Liver (tissue), 9 donors: ENCODE results near the gene VEGFA. TPM values are rescaled to one million over a fixed set of nuclear protein-coding genes. Genes with fewer than 3 reads are reported as not detected.

Experiments used
- DNase-seq: peaks from one replicate; pipeline ENCODE4 v3.0.0-alpha.2; 2017; ENCODE audit warnings: low spot score
- H3K27ac ChIP-seq, 2 donors: one replicate each; pipeline ENCODE4 v1.7.0; 2013; ENCODE audit warnings: inconsistent platforms in 2 of 2, low read length in 2 of 2, control low read depth in 1 of 2, low read depth in 1 of 2, mild to moderate bottlenecking in 1 of 2
- H3K27me3 ChIP-seq, 4 donors: one replicate each; pipeline versions ENCODE4 v1.6.1 to v1.7.0; 2013; ENCODE audit warnings: low read length in 3 of 4, inconsistent platforms in 1 of 4, mild to moderate bottlenecking in 1 of 4, moderate library complexity in 1 of 4; ENCODE audit not compliant: control insufficient read depth in 4 of 4, insufficient read depth in 4 of 4
- H3K36me3 ChIP-seq, 4 donors: one replicate each; pipeline versions ENCODE4 v1.6.1 to v1.7.0; 2013; ENCODE audit warnings: low read length in 3 of 4, mild to moderate bottlenecking in 3 of 4, low read depth in 1 of 4, moderate library complexity in 1 of 4; ENCODE audit not compliant: control insufficient read depth in 4 of 4, insufficient read depth in 3 of 4
- H3K4me1 ChIP-seq, 4 donors: one replicate each; pipeline versions ENCODE4 v1.6.1 to v1.7.0; 2013; ENCODE audit warnings: low read length in 3 of 4, mild to moderate bottlenecking in 3 of 4, moderate library complexity in 1 of 4; ENCODE audit not compliant: control insufficient read depth in 4 of 4, insufficient read depth in 4 of 4
- H3K4me3 ChIP-seq, 3 donors: one replicate each; pipeline versions ENCODE4 v1.6.1 to v1.7.0; 2013; ENCODE audit warnings: low read length in 3 of 3, control low read depth in 1 of 3, low read depth in 1 of 3, mild to moderate bottlenecking in 1 of 3
- H3K9ac ChIP-seq, 2 donors: one replicate each; pipeline ENCODE4 v1.7.0; 2013; ENCODE audit warnings: low read length in 2 of 2, mild to moderate bottlenecking in 2 of 2, moderate library complexity in 2 of 2, control low read depth in 1 of 2, low read depth in 1 of 2
- H3K9me3 ChIP-seq, 4 donors: one replicate each; pipeline versions ENCODE4 v1.6.1 to v1.7.0; 2013; ENCODE audit warnings: low read length in 3 of 4; ENCODE audit not compliant: control insufficient read depth in 4 of 4
- EGR1 ChIP-seq, 2 donors: IDR thresholded peaks; 2 replicates each; pipeline ENCODE4 v1.6.1; 2016 to 2018; ENCODE audit warnings: antibody characterized with exemption in 2 of 2, low read depth in 2 of 2
- FOXA2 ChIP-seq: IDR thresholded peaks from 2 replicates; pipeline ENCODE4 v1.6.1; 2016; ENCODE audit warnings: antibody characterized with exemption
- HNF4A ChIP-seq, 2 donors: conservative IDR thresholded peaks; 2 replicates each; pipeline ENCODE4 v1.6.1; 2016; ENCODE audit warnings: antibody characterized with exemption in 2 of 2, mild to moderate bottlenecking in 2 of 2
- HNF4G ChIP-seq: IDR thresholded peaks from 2 replicates; pipeline ENCODE4 v1.6.1; 2016; ENCODE audit warnings: antibody characterized with exemption
- JUND ChIP-seq, 2 donors: IDR thresholded peaks; 2 replicates each; pipeline ENCODE4 v1.6.1; 2016; ENCODE audit warnings: antibody characterized with exemption in 2 of 2
- NR2F2 ChIP-seq: IDR thresholded peaks from 2 replicates; pipeline ENCODE4 v1.6.1; 2016; ENCODE audit warnings: antibody characterized with exemption
- RAD21 ChIP-seq, 2 donors: IDR thresholded peaks; 2 replicates each; pipeline ENCODE4 v1.6.1; 2016; ENCODE audit warnings: antibody characterized with exemption in 2 of 2, mild to moderate bottlenecking in 2 of 2
- RXRA ChIP-seq, 2 donors: IDR thresholded peaks; 2 replicates each; pipeline ENCODE4 v1.6.1; 2017 to 2018; ENCODE audit warnings: antibody characterized with exemption in 2 of 2, mild to moderate bottlenecking in 1 of 2
- SP1 ChIP-seq: IDR thresholded peaks from 2 replicates; pipeline ENCODE4 v1.6.1; 2018; ENCODE audit warnings: antibody characterized with exemption, mild to moderate bottlenecking
- YY1 ChIP-seq: IDR thresholded peaks from 2 replicates; pipeline ENCODE4 v1.6.1; 2016; ENCODE audit warnings: antibody characterized with exemption, mild to moderate bottlenecking
- WGBS: extraction: QIAGEN DNeasy Blood & Tissue Kit; methylation state at CpG from one replicate; pipeline ENCODE4 v1.1.7; 2013; 5-methylcytosine and 5-hydroxymethylcytosine counted together
- polyA plus RNA-seq, 2 donors: library from polyadenylated mRNA; stranded (reverse) in 1 of 2; unstranded in 1 of 2; fragments of 200-250 nt in 1 of 2; fragments of >200 nt in 1 of 2; fragmentation: Nextera tagmentation in 1 of 2; extraction: Ambion mirVana in 1 of 2; gene quantifications; one replicate each; pipeline versions ENCODE4 v1.2.1 to v1.2.3, GENCODE V29; 2013 to 2015
- total RNA-seq, 2 donors: library from RNA; depleted of rRNA; stranded (reverse); fragments of >200 nt; gene quantifications; one replicate each; pipeline ENCODE4 v1.2.3, GENCODE V29; 2014
- TF ChIP-seq, protein P1 (sequence below): IDR thresholded peaks from 2 replicates; pipeline ENCODE4 v1.6.1; 2016; ENCODE audit warnings: antibody characterized with exemption, mild to moderate bottlenecking
- TF ChIP-seq, protein P2 (sequence below): IDR thresholded peaks from 2 replicates; pipeline ENCODE4 v1.6.1; 2016; ENCODE audit warnings: antibody characterized with exemption
- TF ChIP-seq, protein P3 (sequence below): IDR thresholded peaks from 2 replicates; pipeline ENCODE4 v1.6.1; 2016; ENCODE audit warnings: antibody characterized with exemption
- donor health status: healthy.
- donor health status: healthy.
- donor health status: healthy.
- donor health status: healthy.
- donor health status: healthy.

The VEGFA gene
- total and polyA plus RNA-seq, 4 donors = 14.7 to 160 (median 65.2) TPM

DNA sequence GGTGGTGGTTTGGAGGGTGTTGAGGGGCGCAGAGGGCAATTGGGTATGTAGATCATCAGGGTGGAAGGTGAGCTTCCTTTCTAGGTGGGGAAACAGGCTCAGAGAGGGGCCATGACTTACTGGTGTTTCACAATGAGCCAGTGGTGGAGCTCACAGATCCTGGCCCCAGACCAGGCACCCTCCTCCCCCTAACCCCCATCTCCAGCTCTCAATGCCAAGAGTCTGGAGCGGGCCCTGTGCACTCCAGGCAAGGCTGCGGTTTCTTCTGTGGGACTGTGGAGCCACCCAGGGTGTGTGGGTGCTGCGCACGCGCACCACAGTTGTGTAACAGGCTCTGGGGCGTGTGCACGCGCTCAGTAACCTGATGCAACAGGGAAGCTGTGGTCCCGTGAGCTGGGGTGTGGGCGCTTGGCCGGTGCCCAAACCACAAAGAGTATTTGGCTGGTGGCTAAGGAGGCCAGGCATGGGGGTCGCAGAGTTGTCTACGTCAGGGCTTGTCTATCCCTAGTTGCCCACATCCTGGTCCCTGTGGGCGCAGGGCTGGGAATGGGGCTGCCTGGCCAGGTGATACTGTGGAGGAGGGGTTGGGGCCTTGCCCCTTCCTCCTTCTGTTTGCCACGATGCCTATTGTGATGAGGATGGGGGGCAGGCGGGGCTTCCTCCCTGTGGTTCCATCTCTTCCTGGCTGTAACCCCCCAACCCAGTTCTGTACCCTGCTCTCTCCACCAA lies 44.9 kb upstream of the VEGFA start:
- TF ChIP-seq YY1 (no peak), RAD21 (IDR thresholded peaks at IDR 0.05) (peak in 1 of 2 donors; percentile 36), JUND (IDR thresholded peaks at IDR 0.05) (no peak), SP1 (no peak), RXRA (IDR thresholded peaks at IDR 0.05) (no peak)
- TF ChIP-seq, protein P1, sequence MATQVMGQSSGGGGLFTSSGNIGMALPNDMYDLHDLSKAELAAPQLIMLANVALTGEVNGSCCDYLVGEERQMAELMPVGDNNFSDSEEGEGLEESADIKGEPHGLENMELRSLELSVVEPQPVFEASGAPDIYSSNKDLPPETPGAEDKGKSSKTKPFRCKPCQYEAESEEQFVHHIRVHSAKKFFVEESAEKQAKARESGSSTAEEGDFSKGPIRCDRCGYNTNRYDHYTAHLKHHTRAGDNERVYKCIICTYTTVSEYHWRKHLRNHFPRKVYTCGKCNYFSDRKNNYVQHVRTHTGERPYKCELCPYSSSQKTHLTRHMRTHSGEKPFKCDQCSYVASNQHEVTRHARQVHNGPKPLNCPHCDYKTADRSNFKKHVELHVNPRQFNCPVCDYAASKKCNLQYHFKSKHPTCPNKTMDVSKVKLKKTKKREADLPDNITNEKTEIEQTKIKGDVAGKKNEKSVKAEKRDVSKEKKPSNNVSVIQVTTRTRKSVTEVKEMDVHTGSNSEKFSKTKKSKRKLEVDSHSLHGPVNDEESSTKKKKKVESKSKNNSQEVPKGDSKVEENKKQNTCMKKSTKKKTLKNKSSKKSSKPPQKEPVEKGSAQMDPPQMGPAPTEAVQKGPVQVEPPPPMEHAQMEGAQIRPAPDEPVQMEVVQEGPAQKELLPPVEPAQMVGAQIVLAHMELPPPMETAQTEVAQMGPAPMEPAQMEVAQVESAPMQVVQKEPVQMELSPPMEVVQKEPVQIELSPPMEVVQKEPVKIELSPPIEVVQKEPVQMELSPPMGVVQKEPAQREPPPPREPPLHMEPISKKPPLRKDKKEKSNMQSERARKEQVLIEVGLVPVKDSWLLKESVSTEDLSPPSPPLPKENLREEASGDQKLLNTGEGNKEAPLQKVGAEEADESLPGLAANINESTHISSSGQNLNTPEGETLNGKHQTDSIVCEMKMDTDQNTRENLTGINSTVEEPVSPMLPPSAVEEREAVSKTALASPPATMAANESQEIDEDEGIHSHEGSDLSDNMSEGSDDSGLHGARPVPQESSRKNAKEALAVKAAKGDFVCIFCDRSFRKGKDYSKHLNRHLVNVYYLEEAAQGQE = no peak
- TF ChIP-seq, protein P2, sequence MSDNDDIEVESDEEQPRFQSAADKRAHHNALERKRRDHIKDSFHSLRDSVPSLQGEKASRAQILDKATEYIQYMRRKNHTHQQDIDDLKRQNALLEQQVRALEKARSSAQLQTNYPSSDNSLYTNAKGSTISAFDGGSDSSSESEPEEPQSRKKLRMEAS = no peak
- TF ChIP-seq, protein P3, sequence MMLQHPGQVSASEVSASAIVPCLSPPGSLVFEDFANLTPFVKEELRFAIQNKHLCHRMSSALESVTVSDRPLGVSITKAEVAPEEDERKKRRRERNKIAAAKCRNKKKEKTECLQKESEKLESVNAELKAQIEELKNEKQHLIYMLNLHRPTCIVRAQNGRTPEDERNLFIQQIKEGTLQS = peak; percentile 12
- Histone ChIP-seq H3K36me3 (no peaks in the 10 kb centered on the region), H3K27me3 (no peaks in the 10 kb centered on the region), H3K9ac (no peak overlapping the region), H3K27ac (no peak overlapping the region), H3K4me1 (no peaks in the 10 kb centered on the region), H3K4me3 (no peak overlapping the region), H3K9me3 (no peaks in the 10 kb centered on the region)
- DNase-seq = peak; percentile 70
- WGBS = 40% methylated on average over 17 of the region's 17 CpGs

DNA sequence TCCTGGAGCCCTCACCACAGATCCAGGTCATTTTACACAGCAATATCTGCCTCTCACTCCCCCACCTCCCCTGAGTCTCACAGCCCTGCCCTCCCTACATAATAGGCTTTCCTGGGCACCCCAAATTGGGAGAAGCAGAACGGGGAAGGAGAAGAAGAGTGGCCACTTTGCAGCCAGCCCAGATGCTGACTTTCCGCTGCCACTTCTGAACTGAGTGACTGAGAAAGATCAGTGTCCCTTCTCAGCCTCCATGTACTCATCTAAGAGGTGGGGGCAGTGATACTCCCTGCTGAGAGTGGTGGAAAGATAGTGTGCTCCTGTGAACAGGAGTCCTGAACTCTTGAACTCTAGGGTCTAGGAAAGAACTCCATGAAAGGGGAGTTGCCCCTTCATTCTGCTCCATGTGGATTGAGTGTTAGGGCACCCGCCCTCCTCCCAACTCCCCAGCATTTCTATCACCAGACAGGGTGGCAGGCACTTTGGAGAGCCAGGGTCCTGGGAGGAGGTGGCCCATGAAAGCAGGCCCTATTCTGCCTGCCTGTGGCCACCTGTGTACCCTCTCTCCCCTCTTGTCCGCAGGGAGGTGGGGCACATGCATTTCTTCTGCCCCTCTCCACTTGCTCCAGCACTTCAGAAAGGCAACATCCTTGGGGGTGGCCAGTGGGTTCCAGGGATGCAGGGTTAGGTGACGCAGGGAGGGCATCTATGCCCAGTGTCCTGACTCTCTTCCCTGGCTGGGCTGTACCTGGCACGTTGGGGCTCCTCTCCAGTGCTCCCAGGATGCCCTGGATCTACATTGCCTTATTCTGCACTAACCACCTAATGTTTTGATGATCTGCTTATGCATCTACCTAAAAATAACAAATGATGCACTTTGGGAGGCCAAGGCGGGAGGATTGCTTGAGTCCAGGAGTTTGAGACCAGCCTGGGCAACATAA lies 44.1 kb upstream of the VEGFA start:
- Histone ChIP-seq H3K27ac (no peak overlapping the region), H3K4me1 (no peaks in the 10 kb centered on the region), H3K9me3 (peaks cover 0 to 6% (median 0%) of the 10 kb centered on the region in 4 donors), H3K4me3 (no peak overlapping the region), H3K9ac (no peak overlapping the region), H3K27me3 (no peaks in the 10 kb centered on the region), H3K36me3 (no peaks in the 10 kb centered on the region)
- WGBS = 90% methylated on average over 7 of the region's 7 CpGs
- TF ChIP-seq JUND (IDR thresholded peaks at IDR 0.05) (no peak), FOXA2 (no peak), HNF4G (no peak), HNF4A (conservative IDR thresholded peaks at IDR 0.05) (no peak), EGR1 (IDR thresholded peaks at IDR 0.05; ENCODE audit: low read depth in 2 of 2) (no peak), SP1 (no peak), NR2F2 (no peak)
- TF ChIP-seq, protein P3 = no peak
- TF ChIP-seq, protein P2 = no peak
- TF ChIP-seq, protein P1 = no peak
- no peak for DNase-seq
